Measurements from ENCODE around the gene CRYBB1.

DNA sequence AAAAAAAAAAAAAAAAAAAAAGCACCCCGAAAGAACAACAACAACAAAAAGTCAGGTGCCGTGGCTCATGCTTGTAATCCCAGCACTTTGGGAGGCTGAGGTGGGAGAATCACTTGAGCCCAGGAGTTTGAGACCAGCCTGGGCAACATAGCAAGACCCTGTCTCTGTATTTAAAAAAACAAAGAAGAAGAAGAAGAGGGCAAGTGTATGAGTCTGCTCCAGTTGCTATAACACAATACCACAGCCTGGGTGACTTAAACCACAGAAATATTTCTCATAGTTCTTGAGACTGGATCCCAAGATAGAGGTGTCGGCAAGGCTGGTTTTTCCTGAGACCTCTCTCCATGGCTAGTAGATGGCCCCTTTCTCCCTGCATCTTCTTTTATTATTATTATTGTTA, 16.4 kb upstream of the CRYBB1 start:
- TF ChIP-seq, protein P1, sequence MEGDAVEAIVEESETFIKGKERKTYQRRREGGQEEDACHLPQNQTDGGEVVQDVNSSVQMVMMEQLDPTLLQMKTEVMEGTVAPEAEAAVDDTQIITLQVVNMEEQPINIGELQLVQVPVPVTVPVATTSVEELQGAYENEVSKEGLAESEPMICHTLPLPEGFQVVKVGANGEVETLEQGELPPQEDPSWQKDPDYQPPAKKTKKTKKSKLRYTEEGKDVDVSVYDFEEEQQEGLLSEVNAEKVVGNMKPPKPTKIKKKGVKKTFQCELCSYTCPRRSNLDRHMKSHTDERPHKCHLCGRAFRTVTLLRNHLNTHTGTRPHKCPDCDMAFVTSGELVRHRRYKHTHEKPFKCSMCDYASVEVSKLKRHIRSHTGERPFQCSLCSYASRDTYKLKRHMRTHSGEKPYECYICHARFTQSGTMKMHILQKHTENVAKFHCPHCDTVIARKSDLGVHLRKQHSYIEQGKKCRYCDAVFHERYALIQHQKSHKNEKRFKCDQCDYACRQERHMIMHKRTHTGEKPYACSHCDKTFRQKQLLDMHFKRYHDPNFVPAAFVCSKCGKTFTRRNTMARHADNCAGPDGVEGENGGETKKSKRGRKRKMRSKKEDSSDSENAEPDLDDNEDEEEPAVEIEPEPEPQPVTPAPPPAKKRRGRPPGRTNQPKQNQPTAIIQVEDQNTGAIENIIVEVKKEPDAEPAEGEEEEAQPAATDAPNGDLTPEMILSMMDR (IDR thresholded peaks at IDR 0.05): no peak
- TF ChIP-seq POLR2AphosphoS5 (IDR thresholded peaks at IDR 0.05) (no peak), POLR2A (IDR thresholded peaks at IDR 0.05) (no peak)
